Measurements from ENCODE around the gene PTPRM. TPM values are rescaled to one million over a fixed set of nuclear protein-coding genes. Genes with fewer than 3 reads are reported as not detected.

PTPRM gene
- total and polyA plus RNA-seq, 2 of the 4 experiments (the other 2 are of a cell fraction) = 28.3 to 51.2 TPM

- Histone ChIP-seq H3K27ac (ENCODE audit: insufficient read depth, low read length) (no peak overlapping the region), H2BK15ac (ENCODE audit: low read depth, low read length) (no peak overlapping the region), H3K4ac (ENCODE audit: low read depth, low read length) (no peak overlapping the region), H2AFZ (replicated peaks; ENCODE audit: low read length, poor library complexity) (no peak overlapping the region), H2BK20ac (ENCODE audit: low read depth, low read length) (no peak overlapping the region), H2BK5ac (ENCODE audit: low read depth, low read length, poor library complexity, severe bottlenecking) (no peak overlapping the region), H4K20me1 (ENCODE audit: insufficient read depth, low read length) (no peaks in the 10 kb centered on the region), H4K5ac (ENCODE audit: low read depth, low read length) (no peak overlapping the region), H3K4me2 (ENCODE audit: low read depth, low read length) (no peak overlapping the region), H3K4me1 (ENCODE audit: control insufficient read depth, insufficient read depth, low read length) (no peaks in the 10 kb centered on the region), H2BK120ac (ENCODE audit: low read depth, low read length) (no peak overlapping the region), H3K9me3 (ENCODE audit: control insufficient read depth, insufficient read depth, low read length) (peaks cover 7% of the 10 kb centered on the region), H2AK9ac (replicated peaks; ENCODE audit: low read depth, low read length, poor library complexity) (no peak overlapping the region), H3K18ac (ENCODE audit: low read depth, low read length) (no peak overlapping the region), H4K8ac (ENCODE audit: low read depth in 2 of 2, low read length in 2 of 2) (no peak overlapping the region), H3K9ac (ENCODE audit: low read depth, low read length) (no peak overlapping the region), H3K4me3 (ENCODE audit: insufficient read depth, low read depth, low read length) (no peak overlapping the region), H4K91ac (ENCODE audit: insufficient read depth, low read depth, low read length) (no peak overlapping the region), H3K23ac (ENCODE audit: low read depth, low read length) (no peak overlapping the region), H3K9me1 (ENCODE audit: insufficient read depth, low read length) (no peaks in the 10 kb centered on the region), H3K79me1 (ENCODE audit: low read depth in 1 of 2, low read length in 2 of 2) (peaks cover 0 to 7% of the 10 kb centered on the region in 2 experiments; a peak in 2 of 4 replicates), H3K27me3 (ENCODE audit: control insufficient read depth, insufficient read depth, low read length) (no peaks in the 10 kb centered on the region), H3K56ac (ENCODE audit: extremely low read depth, insufficient read depth, low read length) (no peak overlapping the region), H2AK5ac (ENCODE audit: low read depth, low read length) (no peak overlapping the region), H3K36me3 (ENCODE audit: control insufficient read depth, insufficient read depth, low read length) (peaks cover 2% of the 10 kb centered on the region; the same call in 1 of the 2 replicates), H3K14ac (replicated peaks; ENCODE audit: low read depth, low read length) (no peak overlapping the region)
- DNase-seq = no peak
- no TSS peak for BruUV-seq (replicated peaks)
- ChIA-PET CTCF (interaction anchor here (0.7 kb wide), 1 partner anchor 1023 kb away, joined by 4 read pairs; no protein-coding TSS in a partner anchor), POLR2A (ENCODE audit: unreplicated experiment) (no interaction called here)
- ATAC-seq (ENCODE audit: low read depth) = no peak
- intact Hi-C loops (cut with micrococcal nuclease) = no loop called here
- dilution Hi-C loops (cut with HindIII; ENCODE audit: low sequenced_read_pairs, unreplicated experiment) = no loop called here
- TF ChIP-seq CEBPB (IDR thresholded peaks at IDR 0.05; ENCODE audit: low read depth, low read length) (0 out of 2 replicates have a peak, but pooled peaks have one; percentile 2), FOS (IDR thresholded peaks at IDR 0.05; ENCODE audit: low read depth, low read length) (no peak), RFX5 (IDR thresholded peaks at IDR 0.05; ENCODE audit: low read depth, low read length) (no peak), MAFK (IDR thresholded peaks at IDR 0.05; ENCODE audit: low read depth, low read length) (no peak)
- no CpG with 5 or more reads among the region's 4 CpGs for WGBS, 2 experiments (ENCODE audit: extremely low coverage in 2 of 2, insufficient read length in 1 of 2)
- in situ Hi-C loops (cut with MboI; ENCODE audit: low sequenced_read_pairs) = no loop called here
These were observed 279.2 kb downstream of the PTPRM start for GRCh38 chr18:7846335-7846734.
